Peyer's patch (tissue), 4 donors: ENCODE results near the gene UCK2. TPM values are rescaled to one million over a fixed set of nuclear protein-coding genes. Genes with fewer than 3 reads are reported as not detected.

Experiments used
- DNase-seq, 3 donors: peaks; one replicate each; pipeline ENCODE4 v3.0.0-alpha.2; 2017 to 2019
- H3K27ac ChIP-seq, 4 donors: fragments of 200-600 bp; sonication (generic); one replicate each; pipeline ENCODE4 v1.5.1; 2016 to 2019
- H3K27me3 ChIP-seq, 2 donors: fragments of 200-600 bp; sonication (generic); one replicate each; pipeline ENCODE4 v1.5.1; 2019
- H3K36me3 ChIP-seq, 3 donors: fragments of 200-600 bp; sonication (generic); one replicate each; pipeline ENCODE4 v1.5.1; 2016 to 2019
- H3K4me1 ChIP-seq, 4 donors: fragments of 200-600 bp; sonication (generic); one replicate each; pipeline ENCODE4 v1.5.1; 2016 to 2019
- H3K4me3 ChIP-seq, 4 donors: fragments of 200-600 bp; sonication (generic); 1 replicate in 3 of 4; 2 replicates in 1 of 4; pipeline ENCODE4 v1.5.1; 2016 to 2019; ENCODE audit warnings: mild to moderate bottlenecking in 1 of 4
- H3K9me3 ChIP-seq, 4 donors: fragments of 200-600 bp; sonication (generic); one replicate each; pipeline ENCODE4 v1.5.1; 2016 to 2019; ENCODE audit warnings: mild to moderate bottlenecking in 1 of 4
- CTCF ChIP-seq, 6 experiments: fragments of 450-650 bp in 4 of 6; fragments of 200-600 bp in 2 of 6; sonication (generic) in 1 of 6; IDR thresholded peaks; one replicate each; pipeline ENCODE4 v1.5.1; 2017 to 2019; ENCODE audit warnings: antibody characterized with exemption in 6 of 6, mild to moderate bottlenecking in 3 of 6, moderate library complexity in 1 of 6
- POLR2A ChIP-seq, 2 donors: fragments of 450-650 bp; IDR thresholded peaks; one replicate each; pipeline ENCODE4 v1.5.1; 2017; ENCODE audit warnings: antibody characterized with exemption in 2 of 2, mild to moderate bottlenecking in 2 of 2, moderate library complexity in 2 of 2
- total RNA-seq, 4 donors: library from RNA; depleted of rRNA; stranded (reverse); fragments of >200 nt; gene quantifications; one replicate each; pipeline ENCODE4 v1.1.0, GENCODE V29; 2016

UCK2 gene
- total RNA-seq, 4 donors from 2014 or later: 36.3 to 117 (median 84.7) TPM

GRCh38 chr1:165829888-165830287 is 2.5 kb downstream of the UCK2 start:
- no peak overlapping the region for H3K27ac ChIP-seq
- H3K9me3 ChIP-seq: no peaks in the 10 kb centered on the region
- H3K4me1 ChIP-seq: peaks cover 0 to 18% (median 6%) of the 10 kb centered on the region in 4 donors
- DNase-seq: no peak
- peak overlapping the region in 1 of 4 donors; percentile 100 for H3K4me3 ChIP-seq
- no peaks in the 10 kb centered on the region for H3K36me3 ChIP-seq
- TF ChIP-seq POLR2A (IDR thresholded peaks at IDR 0.05): no peak
- TF ChIP-seq CTCF (IDR thresholded peaks at IDR 0.05): no peak
- no peaks in the 10 kb centered on the region for H3K27me3 ChIP-seq

- Histone ChIP-seq H3K4me3 (no peak overlapping the region), H3K36me3 (no peaks in the 10 kb centered on the region), H3K27me3 (no peaks in the 10 kb centered on the region), H3K27ac (no peak overlapping the region), H3K4me1 (peaks cover 0 to 18% (median 6%) of the 10 kb centered on the region in 4 donors), H3K9me3 (no peaks in the 10 kb centered on the region)
- no peak for TF ChIP-seq POLR2A (IDR thresholded peaks at IDR 0.05)
- TF ChIP-seq CTCF (IDR thresholded peaks at IDR 0.05): no peak
- DNase-seq: no peak
Measured at GRCh38 chr1:165831146-165831545, 3.7 kb downstream of the UCK2 start.

- Histone ChIP-seq H3K4me1 (peaks cover 0 to 11% (median 3%) of the 10 kb centered on the region in 4 donors), H3K4me3 (no peak overlapping the region), H3K27ac (no peak overlapping the region), H3K36me3 (no peaks in the 10 kb centered on the region), H3K27me3 (no peaks in the 10 kb centered on the region), H3K9me3 (no peaks in the 10 kb centered on the region)
- TF ChIP-seq CTCF (IDR thresholded peaks at IDR 0.05) (no peak), POLR2A (IDR thresholded peaks at IDR 0.05) (no peak)
- no peak for DNase-seq
Measured at GRCh38 chr1:165832902-165833301, 5.5 kb downstream of the UCK2 start.

DNA sequence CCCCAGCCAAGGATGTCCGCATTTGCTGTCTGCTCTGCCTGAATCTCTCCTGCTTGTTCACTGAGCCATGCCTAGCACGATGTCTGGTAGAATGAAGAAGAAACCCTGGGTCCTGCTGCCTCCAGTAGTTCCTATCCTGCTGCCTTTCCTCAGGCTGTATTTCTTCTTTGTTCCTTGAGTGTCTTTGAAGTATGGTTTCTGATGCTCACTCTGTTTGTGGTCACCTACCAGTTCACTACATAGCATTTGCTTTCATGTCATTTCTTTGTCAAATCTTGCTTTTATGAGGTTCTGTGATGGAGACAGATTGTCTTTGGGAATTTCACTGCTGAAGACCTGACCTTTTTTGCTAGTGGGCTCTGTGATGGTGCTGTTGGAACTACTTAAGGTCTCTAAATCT is 5.9 kb downstream of the UCK2 start:
- no peaks in the 10 kb centered on the region for H3K36me3 ChIP-seq
- DNase-seq: no peak
- H3K4me1 ChIP-seq: peaks cover 0 to 11% (median 3%) of the 10 kb centered on the region in 4 donors
- no peaks in the 10 kb centered on the region for H3K27me3 ChIP-seq
- TF ChIP-seq POLR2A (IDR thresholded peaks at IDR 0.05) (no peak), CTCF (IDR thresholded peaks at IDR 0.05) (no peak)
- no peak overlapping the region for H3K27ac ChIP-seq
- H3K4me3 ChIP-seq: no peak overlapping the region
- no peaks in the 10 kb centered on the region for H3K9me3 ChIP-seq

GRCh38 chr1:165834229-165834628 is 6.8 kb downstream of the UCK2 start:
- H3K27ac ChIP-seq: no peak overlapping the region
- no peaks in the 10 kb centered on the region for H3K9me3 ChIP-seq
- no peaks in the 10 kb centered on the region for H3K36me3 ChIP-seq
- no peak overlapping the region for H3K4me3 ChIP-seq
- peaks cover 0 to 9% (median 0%) of the 10 kb centered on the region in 4 donors for H3K4me1 ChIP-seq
- H3K27me3 ChIP-seq: no peaks in the 10 kb centered on the region
- no peak for DNase-seq
- TF ChIP-seq POLR2A (IDR thresholded peaks at IDR 0.05) (no peak), CTCF (IDR thresholded peaks at IDR 0.05) (no peak)

DNA sequence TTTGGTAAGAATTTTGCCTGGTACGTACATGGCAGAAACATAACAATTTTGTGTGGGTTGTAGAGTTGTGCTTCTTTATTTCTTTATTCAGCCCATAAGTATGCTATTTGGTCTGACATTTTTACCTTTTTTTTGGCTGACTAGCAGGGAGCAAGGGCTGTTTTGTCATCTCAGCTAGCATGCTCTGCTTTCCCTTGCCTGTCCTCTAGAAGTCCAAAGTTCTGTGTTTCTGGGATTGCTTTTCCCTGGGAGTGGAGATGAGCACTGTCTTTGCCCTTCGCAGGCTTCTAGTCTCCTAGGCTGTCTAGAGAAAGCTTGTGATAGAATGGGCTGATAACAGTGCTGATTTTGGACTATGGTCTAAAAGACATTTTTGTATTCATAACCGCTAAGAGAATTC is 7.5 kb downstream of the UCK2 start:
- no peaks in the 10 kb centered on the region for H3K36me3 ChIP-seq

More for the DNA sequence above, 7.5 kb downstream of the UCK2 start:
- Histone ChIP-seq H3K27me3 (no peaks in the 10 kb centered on the region), H3K4me3 (no peak overlapping the region), H3K27ac (no peak overlapping the region), H3K9me3 (no peaks in the 10 kb centered on the region), H3K4me1 (peaks cover 0 to 5% (median 0%) of the 10 kb centered on the region in 4 donors)
- TF ChIP-seq POLR2A (IDR thresholded peaks at IDR 0.05) (no peak), CTCF (IDR thresholded peaks at IDR 0.05) (no peak)
- DNase-seq: no peak
